HG03575 (cell line): ENCODE results near the gene COL20A1.

Experiments
- ATAC-seq: cut with Tn5 transposase; IDR thresholded peaks from one replicate; pipeline ENCODE4 v1.9.1; 2021; ENCODE audit not compliant: unreplicated experiment, insufficient number of reproducible peaks, low FRiP score; ENCODE audit errors: extremely low read depth

Gene COL20A1

DNA sequence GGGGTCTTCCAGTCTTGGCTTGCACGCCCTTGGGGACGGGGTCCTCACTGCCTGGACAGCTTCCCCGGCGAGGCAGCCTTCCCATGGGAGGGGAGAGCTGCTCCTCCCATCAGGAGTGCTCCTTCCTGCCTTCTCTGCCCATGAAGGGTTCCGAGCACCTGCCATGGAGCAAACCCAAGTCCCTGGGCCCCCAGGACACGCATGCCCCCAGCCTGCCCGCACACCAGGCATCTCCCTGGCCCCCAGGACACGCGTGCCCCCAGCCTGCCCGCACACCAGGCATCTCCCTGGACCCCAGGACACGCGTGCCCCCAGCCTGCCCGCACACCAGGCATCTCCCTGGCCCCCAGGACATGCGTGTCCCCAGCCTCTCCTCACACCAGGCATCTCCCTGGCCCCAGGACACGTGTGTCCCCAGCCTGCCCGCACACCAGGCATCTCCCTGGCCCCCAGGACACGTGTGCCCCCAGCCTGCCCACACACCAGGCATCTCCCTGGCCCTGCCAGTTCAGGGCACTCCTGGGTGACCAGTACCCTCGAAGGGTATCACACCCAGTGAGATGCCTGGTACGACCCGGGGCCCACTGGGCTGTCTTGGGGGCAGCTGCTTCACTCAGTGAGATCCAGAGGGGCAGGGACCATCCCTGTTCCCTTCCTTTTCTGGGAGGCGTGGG, 21.7 kb downstream of the COL20A1 start:
- ATAC-seq = no peak

DNA sequence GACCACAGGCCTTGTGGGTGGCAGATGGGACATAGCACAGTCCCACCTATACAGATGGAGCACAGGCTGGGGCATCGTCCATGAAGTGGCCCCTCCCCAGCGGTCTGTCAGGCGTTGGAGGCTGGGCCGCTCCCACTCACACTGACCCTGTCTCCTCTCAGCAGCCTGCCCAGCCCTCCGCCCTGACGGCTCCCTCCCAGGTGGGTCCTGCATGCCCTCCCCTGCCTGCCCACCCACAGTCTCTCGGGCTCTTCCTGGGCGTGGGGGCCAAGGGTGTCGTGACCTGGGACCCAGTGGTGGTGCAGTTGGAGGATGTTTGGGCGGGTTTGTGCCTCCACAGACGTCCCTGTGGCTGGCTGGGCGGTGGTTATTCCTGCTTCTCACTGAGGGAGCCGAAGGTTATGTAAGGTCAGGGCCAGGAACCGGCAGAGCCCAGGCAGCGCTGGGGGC, 22.3 kb downstream of the COL20A1 start:
- ATAC-seq = no peak

DNA sequence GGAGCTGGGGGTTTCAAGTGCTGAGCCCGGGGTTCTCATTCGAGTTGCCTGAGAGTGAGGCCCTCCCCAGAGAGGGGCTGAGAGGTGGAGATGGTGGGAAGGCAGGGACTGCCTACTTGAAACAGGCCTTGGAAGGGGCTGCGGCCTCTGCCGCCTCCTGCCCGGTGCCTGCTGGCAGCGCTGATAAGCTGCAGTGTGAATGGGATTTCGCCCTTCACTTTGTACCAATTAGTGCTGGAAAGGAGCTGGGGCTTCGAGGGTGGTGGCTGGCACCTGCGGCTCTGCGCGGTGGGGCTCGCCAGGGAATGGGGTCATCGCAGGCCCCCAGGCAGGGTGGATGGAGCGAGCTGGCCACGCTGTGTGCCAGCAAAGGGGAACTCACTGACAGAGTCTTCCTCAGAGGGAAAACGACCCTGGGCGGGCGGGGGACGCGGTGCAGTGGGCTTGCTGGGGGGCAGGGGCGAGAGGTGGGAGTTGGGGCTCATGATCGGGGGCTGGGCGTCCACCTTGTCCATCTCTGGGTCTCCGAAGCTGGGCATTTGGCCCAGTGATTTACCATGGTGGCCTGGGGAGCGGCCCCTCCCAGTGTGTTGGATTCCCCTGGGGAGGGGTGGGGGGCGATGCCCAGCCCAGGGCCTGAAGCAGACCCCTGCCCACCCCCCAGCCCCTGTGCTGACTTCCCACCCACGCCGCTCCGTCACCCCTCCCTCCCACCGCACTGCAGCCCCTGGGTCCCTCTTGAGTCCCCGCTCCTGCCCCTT, 22.9 kb downstream of the COL20A1 start:
- no peak for ATAC-seq

DNA sequence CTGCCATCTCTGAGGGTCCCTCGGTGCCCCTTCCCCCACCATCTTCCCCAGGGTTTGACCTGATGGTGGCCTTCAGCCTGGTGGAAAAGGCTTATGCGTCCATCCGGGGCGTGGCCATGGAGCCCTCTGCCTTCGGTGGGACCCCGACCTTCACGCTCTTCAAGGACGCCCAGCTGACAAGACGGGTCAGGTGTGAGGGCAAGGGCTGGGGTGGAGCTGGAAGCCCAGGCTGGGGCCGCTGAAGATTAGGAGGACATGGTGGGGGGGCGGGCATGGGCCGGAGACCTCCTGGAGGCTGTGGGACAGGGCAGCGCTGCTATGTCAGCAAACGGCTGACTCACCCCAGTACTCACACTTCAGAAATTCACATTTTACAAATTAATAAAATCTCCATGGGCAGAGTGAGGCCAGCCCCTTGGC, 23.5 kb downstream of the COL20A1 start:
- ATAC-seq = no peak

DNA sequence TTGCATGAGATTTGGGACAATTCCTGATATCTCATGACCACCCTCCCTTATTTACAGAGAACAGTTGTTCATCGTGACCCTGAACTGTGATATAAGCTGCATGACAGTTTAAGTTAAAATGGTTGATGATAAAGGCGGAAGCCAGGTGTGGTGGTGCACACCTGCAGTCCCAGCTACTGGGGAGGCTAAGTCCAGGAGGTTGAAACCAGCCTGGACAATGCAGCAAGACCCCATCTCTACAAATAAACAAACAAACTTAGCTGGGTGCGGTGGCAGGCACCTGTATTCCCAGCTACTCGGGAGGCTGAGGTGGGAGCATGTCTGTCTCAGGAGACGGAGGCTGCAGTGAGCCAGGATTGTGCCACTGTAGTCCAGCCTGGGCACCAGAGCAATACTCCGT, 24.1 kb downstream of the COL20A1 start:
- no peak for ATAC-seq

DNA sequence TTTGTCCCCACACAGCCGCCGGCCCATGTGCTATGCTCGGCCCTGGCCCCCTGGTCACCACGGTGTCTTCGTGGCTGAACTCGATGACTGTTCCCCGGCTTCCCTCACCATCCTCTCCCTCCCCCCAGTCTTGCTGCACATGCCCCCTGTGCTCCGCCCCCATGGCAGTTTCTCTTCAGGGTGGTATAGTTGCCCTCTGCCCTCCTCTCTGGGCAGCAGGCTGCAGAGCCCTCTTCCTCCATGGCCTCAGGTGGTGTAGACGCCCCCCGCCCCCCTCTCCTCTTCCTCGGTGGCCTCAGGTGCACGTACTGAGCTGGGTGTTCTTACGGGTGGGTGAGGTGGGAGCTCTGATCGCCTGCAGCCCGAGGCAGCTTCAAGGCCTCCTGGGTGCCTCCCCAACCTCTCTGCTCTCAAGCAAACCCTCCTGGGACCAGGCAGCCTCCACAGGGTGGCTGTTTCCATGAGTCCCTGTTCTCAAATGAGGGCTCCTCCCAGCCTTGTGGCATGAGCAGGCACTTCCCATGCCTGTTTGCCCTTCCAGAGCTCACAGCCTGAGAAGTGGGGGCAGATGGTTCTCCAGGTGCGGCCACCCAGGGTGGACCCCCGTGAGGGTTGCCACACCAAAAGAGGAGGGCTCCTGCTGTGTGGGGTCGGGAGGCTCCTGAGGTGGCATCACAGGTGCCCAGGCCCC, 24.8 kb downstream of the COL20A1 start:
- ATAC-seq = no peak

DNA sequence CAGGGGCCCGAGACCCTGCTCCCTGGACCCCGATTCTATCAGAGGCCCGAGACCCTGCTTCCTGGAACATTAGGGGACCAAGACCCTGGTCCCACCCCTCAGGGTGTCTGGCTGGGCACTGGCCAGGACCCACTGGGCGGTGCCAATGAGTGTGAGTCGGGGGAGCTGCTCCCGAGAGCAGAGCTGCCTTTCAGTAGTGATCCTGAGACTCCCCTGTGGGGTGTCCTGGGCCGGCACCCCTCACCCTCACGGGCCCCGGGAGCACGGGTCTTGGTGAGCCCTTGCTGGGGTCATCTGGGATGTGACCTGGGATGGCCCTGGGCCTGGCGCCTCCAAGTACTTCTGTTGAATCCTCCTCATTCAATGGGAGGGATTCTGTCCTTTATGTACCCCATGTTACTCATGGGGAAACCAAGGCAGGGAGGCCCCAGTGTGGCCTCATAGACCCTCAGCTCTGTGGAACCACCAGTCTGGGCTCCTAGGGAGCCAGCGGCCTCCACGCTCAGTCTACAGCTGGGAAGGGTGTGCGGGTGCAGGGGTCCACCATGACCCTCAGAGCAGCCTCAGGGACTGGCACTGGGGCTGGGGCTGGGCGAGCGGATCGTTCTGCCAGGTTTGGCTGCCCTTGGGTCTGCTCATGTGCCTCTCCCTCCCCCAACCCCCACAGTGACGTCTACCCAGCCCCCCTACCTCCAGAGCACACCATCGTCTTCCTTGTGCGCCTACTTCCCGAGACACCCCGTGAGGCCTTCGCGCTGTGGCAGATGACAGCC, 25.6 kb downstream of the COL20A1 start:
- no peak for ATAC-seq

DNA sequence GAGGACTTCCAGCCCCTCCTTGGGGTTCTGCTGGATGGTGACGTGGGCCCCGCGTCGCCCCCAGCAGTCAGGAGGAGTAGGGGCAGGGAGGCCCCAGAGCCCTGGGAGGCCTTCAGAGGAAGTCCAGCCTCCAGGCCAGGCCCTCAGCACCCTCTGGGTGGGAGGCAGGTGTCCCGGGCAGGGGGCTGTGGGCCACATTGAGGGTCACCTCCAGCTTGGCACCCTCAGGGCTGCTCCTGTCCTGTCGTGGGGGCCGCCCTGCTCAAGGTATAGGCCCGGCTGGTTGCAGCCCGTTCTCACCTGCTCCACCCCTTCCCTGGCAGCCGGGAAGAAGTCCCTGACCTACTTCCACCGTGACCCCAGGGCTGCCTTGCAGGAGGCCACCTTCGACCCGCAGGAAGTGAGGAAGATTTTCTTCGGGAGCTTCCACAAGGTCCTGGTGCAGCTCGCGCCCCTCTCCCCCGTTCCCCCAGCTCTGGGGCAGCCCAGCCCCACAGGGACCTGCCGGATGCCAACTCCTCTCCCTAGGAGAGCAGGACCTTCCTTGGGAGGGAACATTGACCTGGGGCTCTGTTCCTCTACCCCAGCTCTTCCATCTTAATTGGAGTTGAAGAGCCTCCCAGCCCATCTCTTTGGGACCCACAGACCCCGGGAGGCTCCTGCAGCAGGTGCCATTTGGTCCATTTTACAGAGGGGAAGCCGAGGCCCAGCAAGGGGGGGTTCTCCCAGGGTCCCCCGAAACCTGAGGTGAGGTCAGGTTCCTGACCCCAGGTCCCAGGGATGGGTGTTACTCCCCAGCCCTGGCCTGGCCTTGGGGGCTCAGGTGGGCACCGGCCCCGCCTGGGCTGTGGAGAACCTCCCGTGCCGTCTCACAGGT, 26.4 kb downstream of the COL20A1 start:
- ATAC-seq = no peak

DNA sequence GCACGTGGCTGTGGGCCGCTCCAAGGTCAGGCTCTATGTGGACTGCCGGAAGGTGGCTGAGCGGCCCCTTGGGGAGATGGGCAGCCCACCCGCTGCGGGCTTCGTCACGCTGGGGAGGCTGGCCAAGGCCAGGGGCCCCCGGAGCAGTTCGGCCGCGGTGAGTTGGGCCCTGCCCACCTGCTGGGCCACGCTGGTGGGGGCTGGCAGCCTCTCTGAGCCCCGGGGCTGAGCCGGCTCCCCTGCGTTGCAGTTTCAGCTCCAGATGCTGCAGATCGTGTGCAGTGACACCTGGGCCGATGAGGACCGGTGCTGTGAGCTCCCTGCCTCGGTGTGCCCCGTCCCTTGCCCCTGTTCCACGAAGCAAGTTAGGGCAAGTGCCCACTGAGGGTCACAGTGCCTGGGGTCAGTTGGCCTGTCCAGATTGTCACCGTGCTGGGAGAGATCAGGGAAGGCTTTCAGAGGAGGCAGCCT, 27.1 kb downstream of the COL20A1 start:
- ATAC-seq = no peak

DNA sequence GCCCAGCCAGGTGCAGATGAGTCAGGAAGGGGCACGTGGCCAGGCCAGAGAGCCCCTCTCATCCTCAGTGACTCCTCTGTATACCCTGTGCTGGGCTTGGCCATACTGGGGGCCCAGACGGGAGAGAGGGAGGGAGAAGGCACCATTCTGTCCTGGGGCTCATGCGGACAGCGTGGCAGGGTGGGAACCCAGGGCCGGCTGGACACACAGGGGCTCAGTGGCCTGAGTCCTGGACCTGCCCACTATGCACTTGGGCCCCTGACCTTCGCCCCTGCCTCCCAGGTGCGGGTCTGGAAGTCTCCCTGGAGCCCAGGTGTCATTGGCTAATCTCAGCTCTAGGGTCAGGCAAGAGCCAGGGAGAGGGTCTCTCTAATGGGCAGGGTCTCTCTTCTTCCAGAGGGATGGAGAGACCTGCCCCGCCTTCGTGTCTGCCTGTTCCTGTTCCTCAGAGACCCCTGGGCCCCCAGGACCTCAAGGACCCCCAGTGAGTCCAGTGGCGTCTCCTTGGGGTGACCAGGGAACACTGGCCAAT, 27.7 kb downstream of the COL20A1 start:
- no peak for ATAC-seq

DNA sequence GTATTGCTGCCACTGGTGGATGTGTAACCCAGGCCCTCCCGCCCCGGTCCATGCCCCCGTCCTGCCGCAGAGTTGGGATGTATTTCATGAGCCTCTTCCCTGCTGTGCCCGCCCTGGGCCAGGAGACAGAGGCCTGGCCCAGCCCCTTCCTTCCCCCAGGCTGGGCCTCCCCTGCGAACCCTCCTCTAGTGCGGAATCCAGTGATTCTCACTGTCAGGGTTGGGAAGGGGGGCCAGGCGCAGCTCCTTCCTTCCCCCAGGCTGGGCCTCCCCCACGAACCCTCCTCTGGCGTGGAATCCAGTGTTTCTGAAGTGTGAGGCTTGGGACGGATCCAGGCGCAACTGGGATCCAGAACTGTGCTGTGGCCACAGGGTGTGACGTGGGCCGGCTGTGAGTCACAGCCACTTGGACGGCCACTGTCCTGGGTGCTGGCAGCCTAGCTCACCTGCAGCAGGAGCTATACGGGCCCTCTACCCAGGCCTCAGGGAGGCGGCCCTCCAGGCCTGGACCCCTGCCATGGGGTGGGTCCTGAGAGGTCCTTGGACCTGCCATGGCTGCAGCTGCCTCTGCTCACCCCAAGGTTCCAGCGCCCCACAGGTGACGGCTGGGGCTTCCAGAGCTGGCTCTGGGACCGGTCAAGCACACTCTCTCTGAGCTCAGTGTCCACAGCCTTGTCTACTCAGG, 28.3 kb downstream of the COL20A1 start:
- ATAC-seq = no peak

DNA sequence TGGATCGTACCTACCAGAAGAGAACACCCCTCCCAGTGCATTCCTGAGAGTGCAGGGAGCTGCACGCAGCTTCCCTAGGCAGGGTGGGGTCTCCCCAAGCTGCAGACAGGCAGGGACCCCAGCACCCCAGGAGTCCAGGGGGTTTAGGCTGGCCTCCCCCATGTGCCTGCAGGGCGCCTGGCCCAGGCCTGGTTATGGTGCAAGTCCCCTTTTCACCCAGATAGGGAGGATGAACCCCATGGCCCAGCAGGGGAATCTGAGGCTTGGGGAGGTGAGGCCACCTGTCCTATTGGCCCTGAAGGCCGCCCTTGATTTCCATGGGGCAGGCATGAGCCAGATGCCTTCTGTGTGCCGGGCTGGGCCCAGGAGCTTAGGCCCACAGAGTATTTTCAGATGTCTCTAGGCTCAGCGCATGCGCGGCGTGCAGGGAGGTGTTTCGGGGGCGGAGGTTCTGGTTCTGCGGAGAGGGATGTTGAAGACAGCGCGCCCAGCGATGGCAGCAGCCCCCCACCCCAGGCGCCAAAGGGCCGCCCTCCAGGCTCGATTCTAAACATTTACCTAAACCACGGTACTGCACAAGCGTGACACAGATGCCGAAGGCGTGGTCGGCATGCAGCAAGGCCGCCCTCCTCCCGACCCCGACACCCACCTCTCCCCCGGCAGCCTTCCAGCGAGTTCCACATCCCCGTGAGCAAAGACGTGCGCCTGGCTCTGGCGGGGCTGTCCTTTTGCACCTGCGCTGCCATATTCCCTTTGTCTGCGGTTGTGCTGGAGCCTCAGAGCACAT, 29.4 kb downstream of the COL20A1 start:
- ATAC-seq = no peak

DNA sequence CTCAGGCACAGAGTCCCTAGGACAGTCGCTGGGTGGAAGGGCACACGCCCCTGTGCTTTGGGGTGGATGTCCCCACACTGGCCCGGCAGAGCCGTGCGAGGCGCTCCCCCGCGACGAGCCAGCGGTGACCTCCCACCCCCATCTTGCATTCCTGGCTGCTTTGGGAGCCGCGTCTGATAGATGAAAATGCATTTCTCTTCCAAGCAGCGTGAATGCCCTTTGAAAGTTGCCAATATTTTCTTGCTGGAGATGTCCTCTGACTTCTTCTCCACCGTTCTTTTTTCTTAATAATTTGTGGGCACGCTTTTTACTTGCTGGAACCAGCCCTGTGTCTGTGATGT, 29.9 kb downstream of the COL20A1 start:
- no peak for ATAC-seq

DNA sequence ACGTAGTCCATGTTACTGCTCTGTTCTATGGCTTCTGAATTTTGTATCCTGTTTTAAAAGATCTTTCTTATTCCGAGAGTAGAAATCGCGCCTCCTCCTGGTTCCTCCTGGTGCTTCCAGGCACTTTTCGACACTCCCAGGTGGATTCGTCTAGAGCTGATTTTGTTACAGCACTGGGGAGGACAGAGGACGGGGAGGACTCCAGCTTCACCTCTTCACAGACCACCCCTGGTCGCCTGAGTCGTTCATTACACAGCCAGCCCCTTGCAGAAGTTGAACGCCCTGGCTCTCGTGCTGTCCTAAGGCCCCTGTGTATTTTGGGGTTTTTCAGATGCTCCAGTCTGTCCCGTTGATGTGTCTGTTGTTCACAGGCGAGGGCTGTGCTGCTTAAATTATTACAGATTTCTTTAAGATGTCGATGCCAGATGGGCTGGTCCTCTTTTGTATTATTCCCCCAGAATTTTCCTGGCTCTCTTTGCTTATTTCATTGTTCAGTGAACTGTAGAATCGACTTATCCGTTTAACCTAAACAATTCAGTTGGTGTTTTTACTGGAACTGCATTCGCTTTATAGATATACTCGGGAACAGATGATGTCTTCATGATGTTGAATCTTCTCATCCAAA, 30.5 kb downstream of the COL20A1 start:
- ATAC-seq = no peak

DNA sequence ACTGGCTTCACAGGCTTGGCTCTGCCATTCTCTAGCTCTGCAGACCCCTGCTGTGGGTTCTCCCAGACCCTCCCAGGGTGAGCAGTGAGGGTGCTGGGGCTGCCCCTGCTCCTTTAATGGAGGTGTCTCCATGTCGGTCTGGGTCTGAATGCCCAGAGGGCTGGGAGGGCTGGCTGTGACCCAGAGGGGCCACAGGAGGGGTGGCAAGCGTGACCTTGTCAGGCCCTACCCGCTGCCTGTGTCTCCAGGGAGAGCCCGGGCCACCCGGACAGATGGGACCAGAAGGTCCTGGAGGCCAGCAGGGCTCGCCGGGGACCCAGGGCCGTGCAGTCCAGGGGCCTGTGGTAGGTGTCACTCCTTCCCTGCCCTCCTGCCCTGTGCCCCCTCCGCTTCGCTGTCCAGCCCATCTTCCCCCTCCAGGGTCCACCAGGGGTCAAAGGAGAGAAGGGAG, 32.1 kb downstream of the COL20A1 start:
- ATAC-seq = no peak

DNA sequence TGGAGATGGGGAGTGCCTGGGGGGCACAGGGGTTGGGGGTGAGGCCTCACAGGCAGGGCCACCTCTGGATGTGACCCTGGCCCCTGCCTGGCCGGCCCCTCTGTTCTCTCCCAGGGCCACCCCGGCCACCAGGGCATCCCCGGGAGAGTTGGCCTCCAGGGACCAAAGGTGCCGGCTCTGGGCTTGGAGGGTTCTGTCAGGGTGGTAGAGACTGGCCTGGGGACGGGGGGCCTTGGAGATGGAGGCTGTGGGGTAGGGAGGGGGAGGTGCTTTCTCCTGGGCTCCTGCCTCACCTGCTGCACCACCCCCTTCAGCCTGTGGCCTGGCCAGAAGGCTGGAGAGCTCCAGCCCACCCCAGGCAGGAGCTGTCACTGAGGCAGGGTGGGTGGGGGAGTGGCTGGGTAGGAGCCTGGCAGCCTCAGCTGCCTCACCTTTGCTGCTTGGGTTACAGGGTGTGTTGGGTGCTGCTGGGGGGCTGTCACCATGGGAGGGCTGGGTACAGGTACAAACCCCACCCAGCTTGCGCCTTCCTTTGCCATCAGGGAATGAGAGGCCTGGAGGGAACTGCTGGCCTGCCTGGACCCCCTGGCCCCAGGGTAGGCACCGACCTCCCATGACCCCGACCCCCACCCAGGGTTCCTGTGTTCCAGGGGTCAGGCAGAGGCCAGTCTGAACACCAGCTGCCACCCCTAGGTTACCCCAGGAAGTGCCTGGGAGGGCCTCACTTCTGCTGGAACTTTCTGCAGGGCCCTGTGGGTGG, 32.7 kb downstream of the COL20A1 start:
- no peak for ATAC-seq
